K562 (cell line): ENCODE data around the gene AHI1. TPM values are rescaled to one million over a fixed set of nuclear protein-coding genes. Genes with fewer than 3 reads are reported as not detected.

ENCODE experiments used
- EP400 ChIP-seq: fragments of 450-650 bp; IDR thresholded peaks from 2 replicates; pipeline ENCODE4 v1.6.1; 2017; ENCODE audit warnings: antibody characterized with exemption, mild to moderate bottlenecking, moderate library complexity
- FOXK2 ChIP-seq, 2 experiments: fragments of 450-650 bp; IDR thresholded peaks in 1 of 2; conservative IDR thresholded peaks in 1 of 2; 2 replicates each; pipeline ENCODE4 v1.6.1; 2016; ENCODE audit warnings: low read depth in 2 of 2, mild to moderate bottlenecking in 1 of 2
- PHF20 ChIP-seq: fragments of 450-650 bp; IDR thresholded peaks from 2 replicates; pipeline ENCODE4 v1.6.1; 2018; ENCODE audit not compliant: partially characterized antibody
- POLR2G ChIP-seq: fragments of 200-400 bp; formaldehyde crosslinking; IDR thresholded peaks from 2 replicates; pipeline ENCODE4 v1.6.1; 2017; ENCODE audit warnings: low read depth, mild to moderate bottlenecking, antibody characterized with exemption, low read length, moderate library complexity
- SIRT6 ChIP-seq: IDR thresholded peaks from one replicate; pipeline ENCODE4 v1.6.1; 2012; ENCODE audit warnings: low read depth, mild to moderate bottlenecking, control low read depth, inconsistent platforms, low read length, moderate library complexity
- SMARCB1 ChIP-seq: IDR thresholded peaks from 2 replicates; pipeline ENCODE4 v1.6.1; 2011; ENCODE audit warnings: improper control_type of control experiment, low read depth; ENCODE audit not compliant: insufficient read length
- TEAD4 ChIP-seq, 2 experiments: sonication (generic) in 1 of 2; formaldehyde crosslinking in 1 of 2; IDR thresholded peaks; 2 replicates each; pipeline versions ENCODE4 v1.6.1 to v1.8.0; 2012 to 2022; ENCODE audit warnings: borderline replicate concordance in 1 of 2, inconsistent platforms in 1 of 2, low read length in 1 of 2, mild to moderate bottlenecking in 1 of 2, missing genetic modification reagents in 1 of 2
- polyA plus RNA-seq, 8 experiments: library from polyadenylated mRNA; depleted of rRNA in 4 of 8; stranded (reverse) in 5 of 8; unstranded in 3 of 8; fragments of >200 nt; fragmentation: Nextera tagmentation in 2 of 8; fragmentation: Illumina TruSeq in 1 of 8; extraction: Ambion mirVana in 2 of 8; extraction: Trizol in 1 of 8; gene quantifications; 2 replicates each; pipeline versions ENCODE4 v1.2.1 to v1.2.3, GENCODE V29; 2011 to 2014; ENCODE audit warnings: inconsistent platforms in 1 of 8, missing spikeins in 1 of 8
- total RNA-seq, 7 experiments: library from RNA; depleted of rRNA in 6 of 7; stranded (reverse); fragments of >200 nt in 6 of 7; fragmentation: Illumina TruSeq in 2 of 7; extraction: Trizol in 2 of 7; gene quantifications; 2 replicates each; pipeline versions ENCODE4 v1.2.1 to v1.2.3, GENCODE V29; 2011 to 2021; ENCODE audit warnings: low replicate concordance in 1 of 7
- TF ChIP-seq, protein P1 (sequence below): fragments of 450-650 bp; IDR thresholded peaks from 2 replicates; pipeline ENCODE4 v1.6.1; 2018; ENCODE audit not compliant: partially characterized antibody
- TF ChIP-seq, protein P2 (sequence below): fragments of 250-450 bp; sonication (Bioruptor Pico); IDR thresholded peaks from 2 replicates; pipeline ENCODE4 v1.5.0; 2021
- TF ChIP-seq, protein P3 (sequence below): fragments of 450-650 bp; conservative IDR thresholded peaks from 2 replicates; pipeline ENCODE4 v1.6.1; 2016; ENCODE audit warnings: missing genetic modification characterization, low read depth, mild to moderate bottlenecking, missing compliant biosample characterization, moderate library complexity
- TF ChIP-seq, protein P4 (sequence below), 2 experiments: fragments of 450-650 bp; IDR thresholded peaks; 2 replicates each; pipeline ENCODE4 v1.6.1; 2016
- TF ChIP-seq, protein P5 (sequence below): fragments of 250-450 bp; sonication (Bioruptor Pico); IDR thresholded peaks from 2 replicates; pipeline ENCODE4 v1.5.0; 2020; ENCODE audit warnings: mild to moderate bottlenecking, borderline replicate concordance
- TF ChIP-seq, protein P6 (sequence below): IDR thresholded peaks from 2 replicates; pipeline ENCODE4 v1.6.1; 2012; ENCODE audit warnings: low read depth, low read length, improper control_type of control experiment, borderline replicate concordance

AHI1 gene
- total and polyA plus RNA-seq, 9 of the 15 experiments (the other 6 are each of a cell fraction or from before 2014, with no cell fraction given): 24.7 to 54.9 (median 32.2) TPM

DNA sequence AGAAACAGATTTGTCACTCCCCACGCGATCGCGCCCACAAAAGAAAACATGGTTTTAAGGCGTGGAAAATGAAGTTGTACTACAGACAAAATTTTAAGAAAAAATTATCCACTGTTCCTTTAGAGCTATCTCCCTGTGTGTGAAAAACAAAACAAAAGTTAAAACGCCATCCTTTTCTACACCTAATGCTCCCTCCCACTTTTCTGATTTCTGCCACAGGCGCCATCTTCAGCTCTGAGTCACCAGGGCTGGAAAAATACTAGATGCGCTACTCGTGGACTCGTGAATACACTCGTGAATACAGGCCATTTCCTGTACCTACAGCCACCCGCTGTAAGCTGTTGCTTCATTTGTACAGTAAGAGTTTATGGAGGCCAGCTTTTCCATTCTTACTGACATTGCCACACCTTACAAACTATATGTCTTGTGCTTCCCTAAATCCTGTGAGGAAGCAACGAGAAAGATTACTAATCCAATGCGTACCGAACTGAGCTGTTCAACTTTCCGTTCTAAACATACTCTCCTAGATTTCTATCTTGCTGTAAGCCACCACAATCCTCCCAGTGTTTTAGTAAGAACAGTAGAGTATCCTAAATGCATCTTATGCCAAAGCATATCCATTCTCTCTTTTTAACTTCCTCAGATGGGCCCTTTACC lies 773 bp upstream of the AHI1 start (continued):
- TF ChIP-seq FOXK2 (conservative IDR thresholded peaks at IDR 0.05 in 1 of 2, IDR thresholded peaks at IDR 0.05 in 1 of 2; ENCODE audit: low read depth in 2 of 2): peak; percentile 50 to 63; a peak in 3 of 4 replicates
- TF ChIP-seq SMARCB1: no peak
- peak; percentile 58 for TF ChIP-seq PHF20
- TF ChIP-seq, protein P1, sequence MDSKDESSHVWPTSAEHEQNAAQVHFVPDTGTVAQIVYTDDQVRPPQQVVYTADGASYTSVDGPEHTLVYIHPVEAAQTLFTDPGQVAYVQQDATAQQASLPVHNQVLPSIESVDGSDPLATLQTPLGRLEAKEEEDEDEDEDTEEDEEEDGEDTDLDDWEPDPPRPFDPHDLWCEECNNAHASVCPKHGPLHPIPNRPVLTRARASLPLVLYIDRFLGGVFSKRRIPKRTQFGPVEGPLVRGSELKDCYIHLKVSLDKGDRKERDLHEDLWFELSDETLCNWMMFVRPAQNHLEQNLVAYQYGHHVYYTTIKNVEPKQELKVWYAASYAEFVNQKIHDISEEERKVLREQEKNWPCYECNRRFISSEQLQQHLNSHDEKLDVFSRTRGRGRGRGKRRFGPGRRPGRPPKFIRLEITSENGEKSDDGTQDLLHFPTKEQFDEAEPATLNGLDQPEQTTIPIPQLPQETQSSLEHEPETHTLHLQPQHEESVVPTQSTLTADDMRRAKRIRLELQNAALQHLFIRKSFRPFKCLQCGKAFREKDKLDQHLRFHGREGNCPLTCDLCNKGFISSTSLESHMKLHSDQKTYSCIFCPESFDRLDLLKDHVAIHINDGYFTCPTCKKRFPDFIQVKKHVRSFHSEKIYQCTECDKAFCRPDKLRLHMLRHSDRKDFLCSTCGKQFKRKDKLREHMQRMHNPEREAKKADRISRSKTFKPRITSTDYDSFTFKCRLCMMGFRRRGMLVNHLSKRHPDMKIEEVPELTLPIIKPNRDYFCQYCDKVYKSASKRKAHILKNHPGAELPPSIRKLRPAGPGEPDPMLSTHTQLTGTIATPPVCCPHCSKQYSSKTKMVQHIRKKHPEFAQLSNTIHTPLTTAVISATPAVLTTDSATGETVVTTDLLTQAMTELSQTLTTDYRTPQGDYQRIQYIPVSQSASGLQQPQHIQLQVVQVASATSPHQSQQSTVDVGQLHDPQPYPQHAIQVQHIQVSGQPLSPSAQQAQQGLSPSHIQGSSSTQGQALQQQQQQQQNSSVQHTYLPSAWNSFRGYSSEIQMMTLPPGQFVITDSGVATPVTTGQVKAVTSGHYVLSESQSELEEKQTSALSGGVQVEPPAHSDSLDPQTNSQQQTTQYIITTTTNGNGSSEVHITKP: peak; percentile 8
- TF ChIP-seq, protein P2, sequence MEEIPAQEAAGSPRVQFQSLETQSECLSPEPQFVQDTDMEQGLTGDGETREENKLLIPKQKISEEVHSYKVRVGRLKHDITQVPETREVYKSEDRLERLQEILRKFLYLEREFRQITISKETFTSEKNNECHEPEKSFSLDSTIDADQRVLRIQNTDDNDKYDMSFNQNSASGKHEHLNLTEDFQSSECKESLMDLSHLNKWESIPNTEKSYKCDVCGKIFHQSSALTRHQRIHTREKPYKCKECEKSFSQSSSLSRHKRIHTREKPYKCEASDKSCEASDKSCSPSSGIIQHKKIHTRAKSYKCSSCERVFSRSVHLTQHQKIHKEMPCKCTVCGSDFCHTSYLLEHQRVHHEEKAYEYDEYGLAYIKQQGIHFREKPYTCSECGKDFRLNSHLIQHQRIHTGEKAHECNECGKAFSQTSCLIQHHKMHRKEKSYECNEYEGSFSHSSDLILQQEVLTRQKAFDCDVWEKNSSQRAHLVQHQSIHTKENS (CRISPR knock-in tag): no peak
- TF ChIP-seq, protein P3, sequence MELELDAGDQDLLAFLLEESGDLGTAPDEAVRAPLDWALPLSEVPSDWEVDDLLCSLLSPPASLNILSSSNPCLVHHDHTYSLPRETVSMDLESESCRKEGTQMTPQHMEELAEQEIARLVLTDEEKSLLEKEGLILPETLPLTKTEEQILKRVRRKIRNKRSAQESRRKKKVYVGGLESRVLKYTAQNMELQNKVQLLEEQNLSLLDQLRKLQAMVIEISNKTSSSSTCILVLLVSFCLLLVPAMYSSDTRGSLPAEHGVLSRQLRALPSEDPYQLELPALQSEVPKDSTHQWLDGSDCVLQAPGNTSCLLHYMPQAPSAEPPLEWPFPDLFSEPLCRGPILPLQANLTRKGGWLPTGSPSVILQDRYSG (tag): peak; percentile 36; the same call in 1 of the 2 replicates
- TF ChIP-seq SIRT6: no peak
- TF ChIP-seq, protein P4, sequence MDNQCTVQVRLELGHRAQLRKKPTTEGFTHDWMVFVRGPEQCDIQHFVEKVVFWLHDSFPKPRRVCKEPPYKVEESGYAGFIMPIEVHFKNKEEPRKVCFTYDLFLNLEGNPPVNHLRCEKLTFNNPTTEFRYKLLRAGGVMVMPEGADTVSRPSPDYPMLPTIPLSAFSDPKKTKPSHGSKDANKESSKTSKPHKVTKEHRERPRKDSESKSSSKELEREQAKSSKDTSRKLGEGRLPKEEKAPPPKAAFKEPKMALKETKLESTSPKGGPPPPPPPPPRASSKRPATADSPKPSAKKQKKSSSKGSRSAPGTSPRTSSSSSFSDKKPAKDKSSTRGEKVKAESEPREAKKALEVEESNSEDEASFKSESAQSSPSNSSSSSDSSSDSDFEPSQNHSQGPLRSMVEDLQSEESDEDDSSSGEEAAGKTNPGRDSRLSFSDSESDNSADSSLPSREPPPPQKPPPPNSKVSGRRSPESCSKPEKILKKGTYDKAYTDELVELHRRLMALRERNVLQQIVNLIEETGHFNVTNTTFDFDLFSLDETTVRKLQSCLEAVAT (IDR thresholded peaks at IDR 0.05): peak in 1 of 2 experiments; percentile 6; a peak in 1 of 4 replicates
- peak; percentile 37; the same call in 1 of the 2 replicates for TF ChIP-seq TEAD4 (IDR thresholded peaks at IDR 0.05; ENCODE audit: low read length)
- TF ChIP-seq TEAD4 (CRISPR knock-in tag; IDR thresholded peaks at IDR 0.05; ENCODE audit: borderline replicate concordance): no peak
- no peak for TF ChIP-seq POLR2G
- TF ChIP-seq, protein P5, sequence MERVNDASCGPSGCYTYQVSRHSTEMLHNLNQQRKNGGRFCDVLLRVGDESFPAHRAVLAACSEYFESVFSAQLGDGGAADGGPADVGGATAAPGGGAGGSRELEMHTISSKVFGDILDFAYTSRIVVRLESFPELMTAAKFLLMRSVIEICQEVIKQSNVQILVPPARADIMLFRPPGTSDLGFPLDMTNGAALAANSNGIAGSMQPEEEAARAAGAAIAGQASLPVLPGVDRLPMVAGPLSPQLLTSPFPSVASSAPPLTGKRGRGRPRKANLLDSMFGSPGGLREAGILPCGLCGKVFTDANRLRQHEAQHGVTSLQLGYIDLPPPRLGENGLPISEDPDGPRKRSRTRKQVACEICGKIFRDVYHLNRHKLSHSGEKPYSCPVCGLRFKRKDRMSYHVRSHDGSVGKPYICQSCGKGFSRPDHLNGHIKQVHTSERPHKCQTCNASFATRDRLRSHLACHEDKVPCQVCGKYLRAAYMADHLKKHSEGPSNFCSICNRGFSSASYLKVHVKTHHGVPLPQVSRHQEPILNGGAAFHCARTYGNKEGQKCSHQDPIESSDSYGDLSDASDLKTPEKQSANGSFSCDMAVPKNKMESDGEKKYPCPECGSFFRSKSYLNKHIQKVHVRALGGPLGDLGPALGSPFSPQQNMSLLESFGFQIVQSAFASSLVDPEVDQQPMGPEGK: 0 out of 2 replicates have a peak, but pooled peaks have one; percentile 51
- TF ChIP-seq, protein P6, sequence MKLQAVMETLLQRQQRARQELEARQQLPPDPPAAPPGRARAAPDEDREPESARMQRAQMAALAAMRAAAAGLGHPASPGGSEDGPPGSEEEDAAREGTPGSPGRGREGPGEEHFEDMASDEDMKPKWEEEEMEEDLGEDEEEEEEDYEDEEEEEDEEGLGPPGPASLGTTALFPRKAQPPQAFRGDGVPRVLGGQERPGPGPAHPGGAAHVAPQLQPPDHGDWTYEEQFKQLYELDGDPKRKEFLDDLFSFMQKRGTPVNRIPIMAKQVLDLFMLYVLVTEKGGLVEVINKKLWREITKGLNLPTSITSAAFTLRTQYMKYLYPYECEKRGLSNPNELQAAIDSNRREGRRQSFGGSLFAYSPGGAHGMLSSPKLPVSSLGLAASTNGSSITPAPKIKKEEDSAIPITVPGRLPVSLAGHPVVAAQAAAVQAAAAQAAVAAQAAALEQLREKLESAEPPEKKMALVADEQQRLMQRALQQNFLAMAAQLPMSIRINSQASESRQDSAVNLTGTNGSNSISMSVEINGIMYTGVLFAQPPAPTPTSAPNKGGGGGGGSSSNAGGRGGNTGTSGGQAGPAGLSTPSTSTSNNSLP: no peak
- peak; percentile 37 for TF ChIP-seq EP400
